ENCODE results near the gene C1orf116.

Gene C1orf116

GRCh38 chr1:207032528-207033017 is at the start of gene C1orf116:
Gene C1orf116, minus strand, starts transcription at chr1:207032756. Its CDS starts 5,158 bp downstream, at chr1:207027598.
- no peak for DNase-seq (ENCODE audit: low read depth)
- no peak within 1 kb of the TSS for H3K4me3 ChIP-seq (ENCODE audit: low read length)
- TF ChIP-seq CTCF (conservative IDR thresholded peaks at IDR 0.05; ENCODE audit: low read length) = no peak

GRCh38 chr1:207081806-207082205 is 49.2 kb upstream of the C1orf116 start:
- no peak for DNase-seq (ENCODE audit: low read depth)
- no peak for TF ChIP-seq CTCF (conservative IDR thresholded peaks at IDR 0.05; ENCODE audit: low read length)
- H3K4me3 ChIP-seq (ENCODE audit: low read length) = no peak overlapping the region

- H3K4me3 ChIP-seq (ENCODE audit: low read length) = no peak overlapping the region
- TF ChIP-seq CTCF (conservative IDR thresholded peaks at IDR 0.05; ENCODE audit: low read length) = no peak
- DNase-seq (ENCODE audit: low read depth) = no peak
These were observed 48.5 kb upstream of the C1orf116 start for GRCh38 chr1:207081088-207081487.

GRCh38 chr1:207079706-207080241 is 47.2 kb upstream of the C1orf116 start:
- no peak for TF ChIP-seq CTCF (conservative IDR thresholded peaks at IDR 0.05; ENCODE audit: low read length)
- H3K4me3 ChIP-seq (ENCODE audit: low read length) = no peak overlapping the region
- no peak for DNase-seq (ENCODE audit: low read depth)

- no peak for TF ChIP-seq CTCF (conservative IDR thresholded peaks at IDR 0.05; ENCODE audit: low read length)
- no peak for DNase-seq (ENCODE audit: low read depth)
- H3K4me3 ChIP-seq (ENCODE audit: low read length) = no peak overlapping the region
These were observed 46.1 kb upstream of the C1orf116 start for GRCh38 chr1:207078578-207079132.

GRCh38 chr1:207077470-207078377 is 45.2 kb upstream of the C1orf116 start:
- peak; percentile 81 for DNase-seq (ENCODE audit: low read depth)
- TF ChIP-seq CTCF (conservative IDR thresholded peaks at IDR 0.05; ENCODE audit: low read length) = peak; percentile 99
- no peak overlapping the region for H3K4me3 ChIP-seq (ENCODE audit: low read length)
